Astrocyte of the cerebellum (primary cell): ENCODE results near the gene NCOR1.
"Not testable (repeated sequence)": the region's sequence is repeated elsewhere in the genome, so short reads cannot be mapped to it uniquely, and the experiment has no call there.

Source experiments
- DNase-seq: peaks from one replicate; pipeline ENCODE4 v3.0.0-alpha.2; 2011; ENCODE audit warnings: low read depth
- H3K4me3 ChIP-seq: 2 replicates; pipeline ENCODE4 v1.5.1; 2011; ENCODE audit warnings: mild to moderate bottlenecking, low read depth, low read length, moderate library complexity
- in situ Hi-C: cut with HindIII; loops from 2 replicates; pipeline ENCODE4 v1.10.0; 2017; ENCODE audit warnings: low sequenced_read_pairs
- TF ChIP-seq, protein P1 (sequence below): IDR thresholded peaks from 2 replicates; pipeline ENCODE4 v1.5.1; 2012; ENCODE audit warnings: low read length, low read depth, moderate library complexity, mild to moderate bottlenecking; ENCODE audit errors: missing control alignments

Gene NCOR1

DNA sequence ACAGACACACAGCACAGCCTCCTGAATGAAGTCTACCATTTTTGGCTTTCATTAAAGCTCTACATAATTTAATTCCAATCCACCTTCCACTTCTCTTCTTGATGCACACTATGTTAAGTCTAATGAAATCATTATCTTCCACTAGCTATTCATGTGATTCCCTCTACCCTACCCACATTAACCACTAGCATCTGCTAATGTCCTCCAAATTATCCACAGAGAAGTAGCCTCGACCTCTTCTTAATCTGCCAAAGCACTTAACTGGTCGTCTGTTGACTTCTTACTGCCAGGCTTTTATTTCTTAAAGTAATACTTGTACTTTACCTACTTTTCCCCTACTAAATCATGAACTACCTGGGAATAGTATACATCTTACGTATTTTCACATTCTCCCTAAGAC lies 91.8 kb downstream of the NCOR1 start:
- in situ Hi-C loops: no loop called here
- DNase-seq: no peak
- TF ChIP-seq, protein P1, sequence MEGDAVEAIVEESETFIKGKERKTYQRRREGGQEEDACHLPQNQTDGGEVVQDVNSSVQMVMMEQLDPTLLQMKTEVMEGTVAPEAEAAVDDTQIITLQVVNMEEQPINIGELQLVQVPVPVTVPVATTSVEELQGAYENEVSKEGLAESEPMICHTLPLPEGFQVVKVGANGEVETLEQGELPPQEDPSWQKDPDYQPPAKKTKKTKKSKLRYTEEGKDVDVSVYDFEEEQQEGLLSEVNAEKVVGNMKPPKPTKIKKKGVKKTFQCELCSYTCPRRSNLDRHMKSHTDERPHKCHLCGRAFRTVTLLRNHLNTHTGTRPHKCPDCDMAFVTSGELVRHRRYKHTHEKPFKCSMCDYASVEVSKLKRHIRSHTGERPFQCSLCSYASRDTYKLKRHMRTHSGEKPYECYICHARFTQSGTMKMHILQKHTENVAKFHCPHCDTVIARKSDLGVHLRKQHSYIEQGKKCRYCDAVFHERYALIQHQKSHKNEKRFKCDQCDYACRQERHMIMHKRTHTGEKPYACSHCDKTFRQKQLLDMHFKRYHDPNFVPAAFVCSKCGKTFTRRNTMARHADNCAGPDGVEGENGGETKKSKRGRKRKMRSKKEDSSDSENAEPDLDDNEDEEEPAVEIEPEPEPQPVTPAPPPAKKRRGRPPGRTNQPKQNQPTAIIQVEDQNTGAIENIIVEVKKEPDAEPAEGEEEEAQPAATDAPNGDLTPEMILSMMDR: no peak
- H3K4me3 ChIP-seq: no peak overlapping the region

DNA sequence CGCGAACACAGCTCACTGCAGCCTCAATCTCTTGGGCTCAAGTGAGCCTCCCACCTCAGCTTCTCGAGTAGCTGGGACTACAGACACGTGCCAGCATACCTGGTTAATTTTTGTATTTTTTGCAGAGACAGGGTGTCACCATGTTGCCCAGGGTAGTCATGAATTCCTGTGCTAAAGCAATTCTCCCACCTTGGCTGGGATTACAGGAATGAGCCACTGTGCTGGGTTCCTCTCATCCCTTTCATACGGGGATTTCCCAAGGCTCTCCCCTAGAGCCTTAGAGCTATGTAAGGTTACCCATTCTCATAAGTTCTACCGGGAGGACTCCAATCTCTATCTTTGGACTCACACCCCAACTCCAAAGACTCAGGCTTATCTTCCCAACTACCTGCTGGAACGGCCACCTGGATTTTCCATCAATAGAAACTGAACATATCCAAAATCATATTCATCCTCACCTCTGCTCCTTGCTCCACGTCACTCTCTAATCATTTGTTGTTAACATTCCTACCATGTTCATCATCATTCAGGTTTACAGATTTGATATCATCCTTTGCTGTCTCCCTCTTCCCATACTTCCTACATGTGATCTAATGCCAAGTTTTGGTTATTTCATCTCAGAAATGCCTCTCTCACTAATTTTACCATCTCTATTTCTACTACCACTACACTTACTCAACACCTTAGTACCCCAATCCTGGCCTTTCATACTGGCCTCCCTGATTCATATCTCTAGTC lies 92.5 kb downstream of the NCOR1 start:
- TF ChIP-seq, protein P1: no peak
- DNase-seq: no peak
- in situ Hi-C loops: no loop called here

DNA sequence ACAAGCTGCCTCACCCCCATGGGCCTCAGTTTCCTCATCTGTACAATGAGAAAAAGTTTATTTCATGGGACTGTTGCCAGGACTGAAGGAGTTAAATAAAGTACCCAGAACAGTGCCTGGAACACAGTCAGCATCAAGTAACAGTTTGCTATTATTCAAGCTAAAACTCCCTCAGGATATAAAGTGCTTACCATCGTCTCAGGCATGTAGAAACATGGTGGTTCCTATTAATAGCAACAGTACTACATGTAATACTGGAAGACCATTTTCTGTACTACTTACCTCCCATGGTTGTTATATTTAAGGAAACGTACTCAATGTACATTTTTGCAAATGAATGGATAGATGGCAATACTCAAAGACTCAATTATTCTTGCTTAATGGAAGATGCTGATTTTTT lies 93.4 kb downstream of the NCOR1 start:
- TF ChIP-seq, protein P1: no peak
- H3K4me3 ChIP-seq: no peak overlapping the region
- DNase-seq: no peak
- in situ Hi-C loops: no loop called here

More for the DNA sequence above, 92.5 kb downstream of the NCOR1 start:
- no peak overlapping the region for H3K4me3 ChIP-seq

DNA sequence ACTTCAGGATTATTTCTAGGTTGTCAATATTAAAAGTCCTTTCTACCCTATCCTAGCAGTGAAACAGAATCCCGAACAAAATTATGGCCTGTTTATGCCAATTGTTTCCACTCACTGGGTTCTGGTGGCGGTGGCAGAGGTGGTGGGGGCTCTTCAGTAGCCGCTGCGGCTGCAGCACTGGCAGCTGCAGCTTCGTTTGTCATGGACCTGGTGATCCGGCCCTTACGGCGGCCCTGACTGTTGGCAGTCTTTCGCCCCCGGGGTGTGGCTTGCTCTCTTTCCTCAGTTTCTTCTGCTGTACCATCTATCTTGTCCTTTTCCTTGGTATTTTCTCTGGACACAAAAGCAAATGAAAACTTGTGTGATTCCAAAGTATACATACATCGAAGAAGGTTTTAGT lies 94.4 kb downstream of the NCOR1 start:
- in situ Hi-C loops: no loop called here
- no peak overlapping the region for H3K4me3 ChIP-seq
- DNase-seq: no peak
- TF ChIP-seq, protein P1: no peak

DNA sequence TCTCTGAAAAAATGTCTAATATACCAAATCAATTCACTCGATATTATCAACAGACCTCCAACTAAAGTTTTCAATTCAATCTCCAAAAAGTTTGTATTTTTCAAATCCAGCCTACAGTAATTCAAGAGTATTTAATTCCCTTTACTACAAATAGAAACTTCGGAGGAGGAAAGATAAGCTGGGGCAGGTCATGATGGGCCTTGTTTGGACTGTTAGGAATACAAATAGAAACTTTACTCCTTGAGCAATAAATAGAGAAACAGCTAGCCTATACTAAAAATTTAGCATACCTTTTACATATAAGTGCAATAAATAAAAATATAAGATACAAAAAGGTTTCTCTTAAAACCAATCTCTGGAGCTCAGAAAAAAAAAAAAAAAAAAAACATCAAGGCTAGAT lies 98.2 kb downstream of the NCOR1 start:
- DNase-seq: no peak
- in situ Hi-C loops: no loop called here
- H3K4me3 ChIP-seq: no peak overlapping the region
- TF ChIP-seq, protein P1: no peak

DNA sequence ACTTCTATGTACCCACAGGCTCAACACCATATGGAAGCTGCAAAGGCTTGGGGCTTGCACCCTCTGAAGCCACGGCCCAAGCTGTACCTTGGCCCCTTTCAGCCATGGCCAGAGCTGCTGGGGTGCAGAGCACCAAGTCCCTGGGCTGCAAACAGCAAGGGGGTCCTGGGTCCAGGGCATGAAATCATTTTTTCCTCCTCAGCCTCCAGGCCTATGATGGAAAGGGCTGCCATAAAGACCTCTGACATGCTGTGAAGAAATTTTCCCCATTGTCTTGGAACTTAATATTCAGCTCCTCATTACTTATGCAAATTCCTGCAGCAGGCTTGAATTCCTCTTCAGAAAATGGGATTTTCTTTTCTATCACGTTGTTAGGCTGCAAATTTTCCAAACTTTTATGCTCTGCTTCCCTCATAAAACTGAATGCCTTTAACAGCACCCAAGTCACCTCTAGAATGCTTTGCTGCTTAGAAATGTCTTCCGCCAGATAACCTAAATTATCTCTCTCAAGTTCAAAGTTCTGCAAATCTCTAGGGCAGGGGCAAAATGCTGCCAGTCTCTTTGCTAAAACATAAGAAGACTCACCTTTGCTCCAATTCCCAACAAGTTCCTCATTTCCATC lies 100.1 kb downstream of the NCOR1 start:
- in situ Hi-C loops, H3K4me3 ChIP-seq, DNase-seq: not testable (repeated sequence)

DNA sequence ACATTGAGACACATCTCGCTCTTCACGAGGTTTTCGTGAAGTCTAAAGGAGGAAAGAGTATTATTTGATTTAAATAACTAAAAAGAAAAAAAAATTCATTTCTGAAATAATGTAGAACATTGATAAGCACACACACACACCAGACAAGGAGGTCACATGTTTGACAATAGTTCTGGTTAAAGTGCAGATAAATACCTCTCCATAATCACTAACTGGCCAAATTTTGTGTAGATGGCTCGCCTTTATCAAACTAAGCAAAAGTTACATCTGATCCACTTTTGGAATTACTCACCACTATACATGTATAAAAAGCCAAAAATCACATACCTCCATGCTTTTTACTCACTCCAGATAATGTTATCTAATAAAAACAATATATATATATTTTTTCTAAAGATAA lies 106.5 kb downstream of the NCOR1 start:
- no peak overlapping the region for H3K4me3 ChIP-seq
- DNase-seq: no peak
- in situ Hi-C loops: no loop called here
- TF ChIP-seq, protein P1: no peak
